HG03097 (cell line): ENCODE results near the gene CRISPLD2.
"Not testable (repeated sequence)": the region's sequence is repeated elsewhere in the genome, so short reads cannot be mapped to it uniquely, and the experiment has no call there.

ENCODE experiments used
- ATAC-seq: cut with Tn5 transposase; IDR thresholded peaks from one replicate; pipeline ENCODE4 v1.9.1; 2021; ENCODE audit not compliant: unreplicated experiment, low FRiP score

Gene CRISPLD2

DNA sequence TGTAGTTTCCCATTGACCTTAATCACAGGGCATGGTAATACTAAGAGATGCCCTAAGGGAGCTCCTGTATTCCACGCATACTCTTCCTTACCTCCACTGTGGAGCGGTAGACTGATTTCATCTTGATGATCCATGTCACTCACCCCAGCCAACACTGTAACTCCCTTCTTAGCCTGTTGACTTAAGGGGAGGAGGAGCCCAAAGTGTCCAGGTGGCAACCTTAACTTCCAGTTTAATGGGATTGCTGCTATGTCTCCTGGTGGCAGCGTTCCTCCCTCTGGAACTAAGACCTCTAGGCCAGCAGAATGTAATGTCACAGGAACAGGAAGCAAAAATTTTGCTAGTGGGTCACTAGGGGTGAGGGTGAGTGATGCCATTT, 36.4 kb downstream of the CRISPLD2 start:
- ATAC-seq = not testable (repeated sequence)

DNA sequence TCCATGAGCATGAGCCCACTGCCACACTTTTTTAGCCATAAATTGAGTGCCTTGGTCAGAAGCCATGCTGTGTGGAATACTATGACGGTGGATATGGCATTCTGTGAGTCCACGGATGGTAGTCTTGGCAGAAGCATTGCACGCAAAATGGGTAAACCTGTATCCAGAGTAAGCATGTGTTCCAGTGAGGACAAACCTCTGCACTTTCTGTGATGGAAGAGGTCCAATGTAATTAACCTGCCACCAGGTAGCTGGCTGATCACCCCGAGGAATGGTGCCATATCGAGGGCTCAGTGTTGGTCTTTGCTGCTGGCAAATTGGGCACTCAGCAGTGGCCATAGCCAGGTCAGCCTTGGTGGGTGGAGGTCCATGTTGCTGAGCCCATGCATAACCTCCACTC, 37.0 kb downstream of the CRISPLD2 start:
- ATAC-seq = not testable (repeated sequence)

DNA sequence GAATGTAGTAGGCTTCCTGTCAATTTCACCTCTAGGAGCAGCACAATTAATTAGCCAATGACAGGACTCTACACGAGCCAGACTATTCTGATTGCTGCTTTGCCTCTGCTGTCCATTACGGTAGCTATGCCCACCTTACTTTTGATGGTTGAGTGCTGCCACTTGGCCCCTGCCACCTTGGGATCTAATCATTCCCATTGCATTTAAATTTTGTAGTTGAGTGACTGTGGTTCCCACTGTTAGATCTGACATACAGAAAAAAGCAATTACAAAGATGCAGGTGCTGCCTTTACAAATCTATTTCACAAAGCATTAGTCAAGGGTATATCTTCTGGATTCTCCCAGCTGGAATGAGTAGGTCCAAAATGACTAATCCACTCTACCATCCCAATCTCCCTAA, 39.9 kb downstream of the CRISPLD2 start:
- ATAC-seq = no peak

DNA sequence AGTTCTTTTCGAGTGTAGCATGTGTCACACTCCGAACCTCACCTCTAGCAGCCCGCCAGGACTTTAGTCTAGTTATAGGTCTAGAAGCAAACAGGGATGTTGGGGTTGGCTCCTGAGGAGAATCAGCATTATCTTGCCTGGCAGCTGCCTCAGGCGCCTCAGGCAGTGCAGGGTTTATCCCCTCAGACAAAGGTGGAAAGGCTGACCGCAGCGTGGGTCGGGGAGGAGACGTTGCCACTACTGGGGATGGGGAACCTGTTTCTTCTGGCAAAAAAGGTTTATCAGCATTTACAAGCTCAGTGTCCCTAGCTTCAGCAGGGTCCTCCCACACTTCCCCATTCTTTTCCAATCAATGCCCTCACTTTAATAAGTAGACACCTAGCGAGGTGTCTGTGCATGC, 40.6 kb downstream of the CRISPLD2 start:
- ATAC-seq = no peak

DNA sequence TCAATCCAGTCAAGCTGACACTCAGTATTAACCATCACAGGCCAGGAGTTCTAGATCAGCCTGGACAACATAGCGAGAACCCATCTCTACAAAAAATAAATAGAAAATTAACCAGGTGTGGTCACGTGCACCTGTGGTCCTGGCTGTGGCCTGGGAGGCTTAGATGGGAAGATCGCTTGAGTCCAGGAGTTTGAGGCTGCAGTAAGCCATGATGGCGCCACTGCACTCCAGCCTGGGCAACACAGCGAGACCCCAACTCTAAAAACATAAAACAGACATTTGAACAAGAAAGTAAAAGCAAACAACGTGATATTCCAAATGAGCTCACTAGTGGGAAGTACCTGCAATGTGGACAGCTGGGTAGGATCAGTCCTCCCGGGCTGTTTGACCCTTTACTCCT, 41.9 kb downstream of the CRISPLD2 start:
- no peak for ATAC-seq

DNA sequence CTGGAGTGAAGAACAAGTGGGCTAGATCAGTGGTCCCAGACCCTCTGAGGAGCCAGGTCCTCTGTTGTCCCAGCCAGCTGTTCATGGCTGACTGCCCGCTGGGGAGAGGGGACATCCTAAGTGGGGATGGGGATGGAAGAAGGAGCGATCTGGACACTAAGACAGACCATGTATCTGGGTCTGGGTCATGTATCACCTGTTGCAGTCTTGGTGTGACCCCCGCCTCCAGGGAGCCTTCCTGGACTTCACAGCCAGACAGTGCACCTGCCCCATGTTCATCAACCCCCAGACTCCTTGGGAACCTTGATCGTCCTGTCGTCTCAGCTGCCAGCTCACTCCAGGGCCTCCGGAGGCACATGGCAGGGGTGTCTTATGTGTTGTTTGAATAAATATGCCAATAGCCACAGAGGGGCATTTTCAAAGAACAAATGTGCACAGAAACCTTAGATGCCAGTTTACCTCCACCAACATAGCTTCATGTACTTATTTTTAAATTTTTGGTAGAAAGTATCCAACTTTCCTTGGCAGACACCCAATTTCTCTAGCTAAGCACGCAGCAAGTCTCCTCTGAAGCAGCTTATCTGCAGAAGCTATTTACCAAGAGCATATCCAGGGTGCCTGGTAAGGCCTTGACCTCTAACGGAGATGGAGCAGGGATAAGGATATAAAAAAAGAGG, 43.2 kb downstream of the CRISPLD2 start:
- ATAC-seq = no peak

DNA sequence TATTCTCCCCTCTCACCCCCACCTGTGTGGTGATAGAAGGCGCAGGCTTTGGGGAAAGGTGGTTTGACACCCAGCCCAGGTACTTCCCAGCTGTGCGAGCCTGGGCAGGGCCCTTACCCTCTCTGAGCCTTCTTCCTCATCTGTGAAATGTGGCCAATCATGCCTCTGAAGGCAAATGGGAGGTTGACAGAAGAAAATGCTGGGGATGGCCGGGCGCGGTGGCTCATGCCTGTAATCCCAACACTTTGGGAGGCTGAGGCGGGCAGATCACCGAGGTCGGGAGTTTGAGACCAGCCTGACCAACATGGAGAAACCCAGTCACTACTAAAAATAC, 43.7 kb downstream of the CRISPLD2 start:
- no peak for ATAC-seq

DNA sequence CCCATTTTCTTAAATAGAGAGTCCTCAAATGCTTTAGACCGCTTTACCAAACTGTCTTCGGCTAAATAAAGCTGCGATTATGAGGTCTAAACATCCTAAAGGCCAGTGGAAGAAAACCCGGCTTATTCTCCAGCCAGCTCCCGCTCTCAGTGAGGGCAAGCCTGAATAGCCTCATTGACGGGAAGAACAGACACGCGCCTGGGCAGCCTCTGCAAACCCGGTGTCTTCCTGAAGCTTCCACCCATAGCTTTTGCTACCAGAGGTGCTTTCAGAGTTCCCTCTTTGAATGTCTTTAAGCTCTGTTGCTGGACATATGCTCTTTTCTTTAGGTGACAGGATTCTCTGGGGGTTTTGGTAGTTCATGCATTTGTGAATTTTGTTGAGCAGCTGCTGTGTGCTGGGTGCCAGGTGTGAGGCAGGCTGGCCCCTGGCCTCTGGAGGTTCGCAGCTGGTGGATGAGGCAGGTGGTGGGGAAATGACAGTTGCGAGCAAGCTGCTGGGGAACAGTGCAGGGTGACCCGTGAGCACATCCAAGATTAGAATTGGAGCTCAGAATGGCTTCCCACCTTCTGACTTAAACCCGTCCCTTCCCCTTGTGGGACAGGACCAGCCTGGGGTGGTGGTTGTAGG, 44.7 kb downstream of the CRISPLD2 start:
- ATAC-seq = no peak

DNA sequence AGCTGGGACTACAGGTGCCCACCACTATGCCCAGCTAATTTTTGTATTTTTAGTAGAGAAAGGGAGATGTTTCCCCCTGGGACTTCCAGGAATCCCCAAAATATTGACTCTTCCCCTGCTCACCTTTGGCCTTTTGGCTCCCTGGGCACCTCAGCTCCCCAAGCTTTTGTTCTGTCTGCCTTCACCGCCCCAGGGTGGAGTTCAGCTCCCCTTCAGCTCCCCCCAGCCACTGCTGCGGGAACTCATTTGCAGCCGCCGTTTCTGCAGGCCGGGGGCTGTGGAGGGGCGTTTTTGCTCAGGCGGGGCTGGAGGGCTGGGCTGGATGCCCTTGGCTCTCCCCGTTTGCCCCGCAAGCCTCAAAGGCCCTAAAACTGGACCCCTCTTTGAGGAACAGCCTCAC, 47.9 kb downstream of the CRISPLD2 start:
- ATAC-seq = no peak

DNA sequence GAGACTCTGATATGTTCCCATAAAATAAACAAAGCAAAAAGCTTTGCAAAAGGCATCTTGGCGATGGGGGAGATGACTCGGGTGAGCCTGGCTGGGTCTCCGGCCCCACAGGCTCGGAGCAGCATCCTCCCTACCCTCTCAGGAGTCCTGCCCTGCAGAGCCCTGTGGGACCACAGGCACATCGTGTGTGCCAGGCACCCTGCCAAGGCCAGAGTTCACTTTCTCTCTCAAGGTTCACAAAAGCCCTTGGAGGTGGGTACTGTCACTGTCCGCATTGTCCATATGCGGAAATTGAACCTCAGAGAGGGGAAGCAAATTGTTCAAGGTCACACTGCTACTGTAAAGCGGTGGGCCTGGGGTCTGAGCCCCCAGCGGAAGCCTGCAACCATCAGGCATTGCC, 48.5 kb downstream of the CRISPLD2 start:
- ATAC-seq = no peak

DNA sequence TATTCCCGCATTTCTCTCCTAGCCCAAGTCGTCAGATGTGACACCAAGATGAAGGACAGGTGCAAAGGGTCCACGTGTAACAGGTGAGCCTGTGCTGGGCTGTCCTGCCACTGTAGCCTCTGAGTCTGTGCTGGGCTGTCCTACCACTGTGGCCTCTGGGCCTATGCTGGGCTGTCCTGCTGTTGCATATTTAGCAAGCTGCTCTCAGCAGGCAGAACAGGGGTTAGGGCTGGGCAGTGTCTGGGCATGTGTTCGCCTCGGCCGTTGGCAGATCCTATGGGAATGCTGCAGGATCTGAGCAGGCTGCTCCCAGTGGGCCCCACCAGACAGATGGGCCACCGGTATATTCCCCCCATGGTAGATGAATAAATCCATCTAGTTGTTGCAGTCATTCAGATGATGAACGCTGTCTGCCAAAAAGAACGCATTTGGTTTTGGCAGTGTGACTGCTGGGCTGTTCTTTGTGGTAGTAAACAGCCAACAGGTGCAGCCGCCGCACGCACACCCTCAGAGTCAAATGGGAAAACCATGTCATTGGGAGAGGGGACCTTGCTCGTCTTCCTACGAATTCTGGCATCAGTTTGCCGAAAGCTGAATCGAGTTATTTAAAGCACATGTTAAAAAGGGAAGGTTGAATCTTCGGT, 49.2 kb downstream of the CRISPLD2 start:
- no peak for ATAC-seq

DNA sequence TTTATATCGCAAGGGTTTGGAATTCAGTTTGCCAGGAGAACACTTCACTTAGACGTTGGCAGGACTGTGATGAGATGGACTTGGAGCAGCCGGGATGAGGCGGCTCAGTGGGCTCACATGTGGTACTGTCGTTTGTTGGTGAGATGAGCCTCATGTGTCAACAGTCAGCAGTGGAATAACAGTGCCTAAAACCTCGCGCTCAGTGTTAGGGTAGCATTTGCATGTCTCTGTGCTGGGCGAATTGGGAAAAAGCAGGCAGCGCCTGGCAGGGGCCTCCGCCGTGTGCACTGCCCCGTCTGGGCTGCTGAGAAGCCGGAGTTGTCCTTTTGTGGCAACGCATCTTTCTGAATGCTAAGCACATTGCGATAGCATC, 49.7 kb downstream of the CRISPLD2 start:
- ATAC-seq = no peak

DNA sequence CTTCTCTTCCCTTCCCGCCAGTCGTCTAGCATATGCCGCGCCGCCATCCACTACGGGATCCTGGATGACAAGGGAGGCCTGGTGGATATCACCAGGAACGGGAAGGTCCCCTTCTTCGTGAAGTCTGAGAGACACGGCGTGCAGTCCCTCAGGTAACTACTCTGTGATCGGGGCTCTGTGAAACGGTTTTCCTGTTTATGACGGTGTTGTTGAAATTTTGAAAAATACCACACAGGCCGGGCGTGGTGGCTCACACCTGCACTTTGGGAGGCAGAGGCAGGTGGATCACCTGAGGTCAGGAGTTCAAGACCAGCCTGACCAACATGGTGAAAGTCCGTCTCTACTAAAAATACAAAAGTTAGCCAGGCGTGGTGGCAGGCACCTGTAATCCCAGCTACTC, 53.2 kb downstream of the CRISPLD2 start:
- ATAC-seq = not testable (repeated sequence)

DNA sequence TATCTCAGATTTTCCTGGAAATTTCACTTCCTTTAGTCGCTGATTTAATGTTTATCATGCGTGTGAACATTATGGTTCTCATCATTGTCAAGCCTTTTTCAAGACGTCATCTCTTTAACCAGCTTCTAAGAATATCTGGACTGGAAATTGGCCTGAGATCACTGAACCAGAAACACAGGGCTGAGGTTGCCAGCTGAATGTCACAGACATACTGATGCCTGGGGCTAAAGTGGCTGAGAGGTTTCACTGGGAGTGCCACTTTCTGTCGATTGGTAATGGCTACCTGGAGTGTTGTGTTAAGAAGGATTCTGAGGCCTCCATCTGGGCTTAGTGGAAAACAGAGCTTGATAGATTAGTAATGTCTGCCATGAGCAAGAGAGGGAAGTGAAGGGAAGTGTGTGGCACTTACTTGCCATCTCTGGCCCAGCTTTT, 54.2 kb downstream of the CRISPLD2 start:
- ATAC-seq = no peak

DNA sequence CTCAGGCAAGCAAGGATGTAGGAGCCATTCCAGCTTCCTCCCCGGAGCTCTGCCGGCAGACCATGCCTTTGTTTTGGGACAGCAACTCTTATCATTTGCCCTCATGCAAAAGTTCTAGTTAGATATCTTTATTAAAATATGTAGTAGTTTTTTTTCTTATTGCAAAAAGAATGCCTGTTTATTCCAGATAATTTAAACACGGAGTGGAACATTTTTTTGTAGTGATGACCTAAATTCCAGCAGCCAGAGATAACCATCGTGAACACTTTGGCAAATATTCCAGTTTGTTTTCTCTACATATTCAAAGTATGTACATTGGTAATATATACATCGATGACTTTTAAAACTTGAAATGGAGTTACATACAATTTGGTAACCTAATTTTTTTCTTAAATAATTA, 54.8 kb downstream of the CRISPLD2 start:
- no peak for ATAC-seq

DNA sequence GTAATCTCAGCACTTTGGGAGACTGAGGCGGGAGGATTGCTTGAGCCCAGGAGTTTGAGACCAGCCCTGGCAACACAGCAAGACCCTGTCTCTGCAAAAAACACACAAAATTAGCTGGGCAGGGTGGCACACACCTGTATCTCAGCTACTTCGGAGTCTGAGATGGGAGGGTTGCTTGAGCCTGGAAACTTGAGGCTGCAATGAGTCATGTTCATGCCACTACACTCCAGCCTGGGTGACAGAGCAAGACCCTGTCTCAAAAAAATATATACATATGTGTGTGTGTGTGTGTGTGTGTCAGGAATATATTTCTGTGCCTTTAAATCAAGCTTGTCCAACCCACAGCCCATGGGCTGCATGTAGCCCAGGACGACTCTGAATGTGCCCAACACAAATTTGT, 55.2 kb downstream of the CRISPLD2 start:
- ATAC-seq = no peak

DNA sequence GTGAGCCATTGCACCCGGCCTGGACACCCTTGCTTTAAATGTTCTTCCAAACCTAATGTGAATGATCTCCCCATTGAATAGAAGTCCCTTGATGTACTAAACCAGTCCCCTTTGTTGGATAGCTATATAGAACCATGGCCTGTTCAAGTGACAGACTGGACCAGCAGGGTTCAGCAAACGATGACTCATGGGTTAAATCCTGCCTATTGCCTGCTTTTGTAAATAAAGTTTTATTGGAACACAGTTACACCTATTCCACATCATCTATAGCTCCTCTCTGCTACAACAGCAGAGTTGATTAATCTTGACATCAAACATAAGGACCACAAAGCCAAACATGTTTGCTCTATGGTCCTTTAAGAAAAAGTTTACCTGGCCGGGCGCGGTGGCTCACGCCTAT, 56.1 kb downstream of the CRISPLD2 start:
- ATAC-seq = no peak

DNA sequence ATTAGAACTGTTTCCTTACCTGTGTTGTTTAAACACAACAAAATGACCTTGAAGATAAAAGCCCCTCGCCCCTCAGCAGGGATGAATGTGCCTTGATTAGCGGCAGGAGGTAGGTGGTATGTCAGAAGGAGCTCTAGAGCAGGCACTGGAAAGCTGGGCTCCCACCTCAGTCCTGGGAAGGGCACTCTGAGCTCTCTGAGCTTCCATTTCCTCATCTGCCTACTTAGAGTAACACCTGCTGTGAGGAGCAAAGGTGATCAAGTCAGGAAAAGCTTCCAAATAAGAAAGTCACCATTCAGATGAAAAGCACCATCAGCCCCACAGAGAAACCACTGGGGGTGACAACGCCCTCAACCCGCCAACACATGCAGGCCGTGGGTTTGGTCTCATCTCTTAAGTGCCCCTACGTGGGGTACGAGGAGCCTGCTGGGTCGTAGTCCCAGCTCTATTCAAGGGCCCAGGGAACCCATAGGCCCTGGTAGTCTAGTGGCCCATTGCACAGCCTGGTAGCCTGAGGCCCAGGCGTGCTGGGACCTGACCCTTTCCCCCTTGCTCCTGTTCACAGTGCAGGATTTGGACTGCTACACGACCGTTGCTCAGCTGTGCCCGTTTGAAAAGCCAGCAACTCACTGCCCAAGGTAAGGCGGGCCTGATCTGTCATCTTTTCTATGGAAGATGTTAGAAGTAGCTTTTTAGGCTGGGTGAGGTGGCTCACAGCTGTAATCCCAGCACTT, 57.3 kb downstream of the CRISPLD2 start:
- no peak for ATAC-seq

DNA sequence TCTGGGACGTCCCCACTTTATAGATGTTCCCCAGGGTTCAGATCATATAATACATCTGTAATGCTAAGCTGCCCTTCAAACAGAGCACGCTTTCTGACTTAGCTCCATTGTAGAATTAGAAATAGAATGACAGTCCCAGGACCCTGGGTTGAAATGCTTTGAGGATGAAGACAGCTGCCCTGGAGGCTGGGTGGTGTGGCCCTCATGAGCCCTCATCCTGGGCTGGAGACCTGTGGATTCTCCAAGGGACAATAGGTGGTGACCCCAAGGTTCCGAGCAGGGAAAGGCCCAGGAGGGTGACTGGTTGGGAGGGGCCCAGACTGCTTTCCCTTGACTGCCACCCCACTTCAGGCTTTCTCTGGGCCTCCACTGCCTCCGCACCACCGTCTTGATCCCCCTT, 59.0 kb downstream of the CRISPLD2 start:
- no peak for ATAC-seq

DNA sequence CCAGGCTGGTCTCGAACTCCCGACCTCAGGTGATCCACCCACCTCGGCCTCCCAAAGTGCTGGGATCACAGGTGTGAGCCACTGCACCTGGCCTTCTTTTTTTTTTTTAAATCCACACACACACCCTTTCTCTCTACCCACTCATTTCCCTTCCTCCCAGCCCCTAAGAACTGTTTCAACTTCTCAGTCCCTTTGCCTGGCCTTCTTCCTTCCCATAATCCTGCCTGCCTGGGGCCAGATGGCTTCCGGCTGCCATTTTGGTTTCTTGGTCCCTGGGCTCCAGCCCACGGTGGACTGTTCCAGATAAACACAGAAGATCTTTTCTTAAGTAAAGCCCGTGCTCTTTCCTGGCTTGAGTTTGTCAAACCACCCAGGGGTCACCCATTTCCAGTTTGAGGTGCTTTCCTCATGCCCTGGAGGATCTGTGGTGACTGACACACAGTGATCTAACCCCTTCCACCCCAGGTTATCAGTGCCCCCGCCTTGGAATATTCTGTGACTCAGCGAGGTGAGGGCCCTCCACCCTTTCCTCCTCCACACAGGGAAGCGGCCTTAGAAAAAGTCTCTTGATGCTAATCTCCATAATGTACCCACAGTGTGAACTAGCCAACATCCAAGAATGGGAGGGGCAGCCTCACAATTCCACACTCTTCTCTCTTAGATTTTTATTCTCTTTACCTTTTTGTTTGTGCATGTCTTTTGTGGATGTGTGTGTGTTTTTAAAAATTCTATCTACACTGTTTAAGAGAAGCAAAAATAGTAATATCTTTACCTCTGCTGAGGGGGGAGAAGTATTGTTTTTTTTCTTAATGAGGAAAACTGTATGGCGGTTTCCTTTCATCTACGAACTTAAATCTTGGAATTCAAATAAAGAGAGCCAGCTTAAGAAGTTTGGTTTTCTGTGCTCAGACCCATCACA, 60.0 kb downstream of the CRISPLD2 start:
- no peak for ATAC-seq
